ENCODE measurements around the gene MARK1. TPM values are rescaled to one million over a fixed set of nuclear protein-coding genes. Genes with fewer than 3 reads are reported as not detected.
A peak's percentile ranks its signal among the peaks of the same experiment; 100 is the strongest.

The MARK1 gene
- total RNA-seq, 1 donor from 2014 or later, result 105 TPM

GRCh38 chr1:220563564-220563963 is 35.6 kb downstream of the MARK1 start:
- peak overlapping the region; percentile 13 for H3K4me3 Mint-ChIP-seq (ENCODE audit: unreplicated experiment)
- H3K9me3 Mint-ChIP-seq (ENCODE audit: unreplicated experiment), result no peaks in the 10 kb centered on the region
- no peaks in the 10 kb centered on the region for H3K36me3 Mint-ChIP-seq (ENCODE audit: unreplicated experiment)
- DNase-seq, result no peak
- H3K27ac Mint-ChIP-seq (ENCODE audit: unreplicated experiment), result peak overlapping the region; percentile 5
- H3K27me3 Mint-ChIP-seq (ENCODE audit: unreplicated experiment), result no peaks in the 10 kb centered on the region
- TF ChIP-seq CTCF (IDR thresholded peaks at IDR 0.05; ENCODE audit: partially characterized antibody, unreplicated experiment), result no peak
- H3K4me1 Mint-ChIP-seq (ENCODE audit: low read depth, unreplicated experiment), result peaks cover 21% of the 10 kb centered on the region

- H3K4me3 Mint-ChIP-seq (ENCODE audit: unreplicated experiment), result no peak overlapping the region
- H3K36me3 Mint-ChIP-seq (ENCODE audit: unreplicated experiment), result no peaks in the 10 kb centered on the region
- H3K27ac Mint-ChIP-seq (ENCODE audit: unreplicated experiment), result no peak overlapping the region
- H3K4me1 Mint-ChIP-seq (ENCODE audit: low read depth, unreplicated experiment), result peaks cover 22% of the 10 kb centered on the region
- H3K9me3 Mint-ChIP-seq (ENCODE audit: unreplicated experiment), result no peaks in the 10 kb centered on the region
- no peaks in the 10 kb centered on the region for H3K27me3 Mint-ChIP-seq (ENCODE audit: unreplicated experiment)
- TF ChIP-seq CTCF (IDR thresholded peaks at IDR 0.05; ENCODE audit: partially characterized antibody, unreplicated experiment), result no peak
- no peak for DNase-seq
Measured at GRCh38 chr1:220564216-220564615, 36.3 kb downstream of the MARK1 start.

- peak overlapping the region; percentile 52 for H3K27ac Mint-ChIP-seq (ENCODE audit: unreplicated experiment)
- DNase-seq, result no peak
- no peak for TF ChIP-seq CTCF (IDR thresholded peaks at IDR 0.05; ENCODE audit: partially characterized antibody, unreplicated experiment)
- no peaks in the 10 kb centered on the region for H3K36me3 Mint-ChIP-seq (ENCODE audit: unreplicated experiment)
- H3K27me3 Mint-ChIP-seq (ENCODE audit: unreplicated experiment), result no peaks in the 10 kb centered on the region
- H3K4me1 Mint-ChIP-seq (ENCODE audit: low read depth, unreplicated experiment), result peaks cover 33% of the 10 kb centered on the region
- H3K4me3 Mint-ChIP-seq (ENCODE audit: unreplicated experiment), result peak overlapping the region; percentile 21
- no peaks in the 10 kb centered on the region for H3K9me3 Mint-ChIP-seq (ENCODE audit: unreplicated experiment)
Measured at GRCh38 chr1:220565670-220566069, 37.7 kb downstream of the MARK1 start.

GRCh38 chr1:220566869-220567268 is 38.9 kb downstream of the MARK1 start:
- Mint-ChIP-seq H3K27ac (ENCODE audit: unreplicated experiment) (no peak overlapping the region), H3K9me3 (ENCODE audit: unreplicated experiment) (no peaks in the 10 kb centered on the region), H3K4me1 (ENCODE audit: low read depth, unreplicated experiment) (peaks cover 39% of the 10 kb centered on the region), H3K36me3 (ENCODE audit: unreplicated experiment) (no peaks in the 10 kb centered on the region), H3K4me3 (ENCODE audit: unreplicated experiment) (no peak overlapping the region), H3K27me3 (ENCODE audit: unreplicated experiment) (no peaks in the 10 kb centered on the region)
- no peak for TF ChIP-seq CTCF (IDR thresholded peaks at IDR 0.05; ENCODE audit: partially characterized antibody, unreplicated experiment)
- DNase-seq, result no peak

GRCh38 chr1:220572416-220572815 is 44.5 kb downstream of the MARK1 start:
- no peak for TF ChIP-seq CTCF (IDR thresholded peaks at IDR 0.05; ENCODE audit: partially characterized antibody, unreplicated experiment)
- Mint-ChIP-seq H3K27ac (ENCODE audit: unreplicated experiment) (no peak overlapping the region), H3K27me3 (ENCODE audit: unreplicated experiment) (no peaks in the 10 kb centered on the region), H3K4me1 (ENCODE audit: low read depth, unreplicated experiment) (peaks cover 26% of the 10 kb centered on the region), H3K9me3 (ENCODE audit: unreplicated experiment) (peaks cover 5% of the 10 kb centered on the region), H3K36me3 (ENCODE audit: unreplicated experiment) (no peaks in the 10 kb centered on the region), H3K4me3 (ENCODE audit: unreplicated experiment) (no peak overlapping the region)
- no peak for DNase-seq

Data from glutamatergic neuron (in vitro differentiated cells).